ENCODE measurements around the gene COA6.

DNA sequence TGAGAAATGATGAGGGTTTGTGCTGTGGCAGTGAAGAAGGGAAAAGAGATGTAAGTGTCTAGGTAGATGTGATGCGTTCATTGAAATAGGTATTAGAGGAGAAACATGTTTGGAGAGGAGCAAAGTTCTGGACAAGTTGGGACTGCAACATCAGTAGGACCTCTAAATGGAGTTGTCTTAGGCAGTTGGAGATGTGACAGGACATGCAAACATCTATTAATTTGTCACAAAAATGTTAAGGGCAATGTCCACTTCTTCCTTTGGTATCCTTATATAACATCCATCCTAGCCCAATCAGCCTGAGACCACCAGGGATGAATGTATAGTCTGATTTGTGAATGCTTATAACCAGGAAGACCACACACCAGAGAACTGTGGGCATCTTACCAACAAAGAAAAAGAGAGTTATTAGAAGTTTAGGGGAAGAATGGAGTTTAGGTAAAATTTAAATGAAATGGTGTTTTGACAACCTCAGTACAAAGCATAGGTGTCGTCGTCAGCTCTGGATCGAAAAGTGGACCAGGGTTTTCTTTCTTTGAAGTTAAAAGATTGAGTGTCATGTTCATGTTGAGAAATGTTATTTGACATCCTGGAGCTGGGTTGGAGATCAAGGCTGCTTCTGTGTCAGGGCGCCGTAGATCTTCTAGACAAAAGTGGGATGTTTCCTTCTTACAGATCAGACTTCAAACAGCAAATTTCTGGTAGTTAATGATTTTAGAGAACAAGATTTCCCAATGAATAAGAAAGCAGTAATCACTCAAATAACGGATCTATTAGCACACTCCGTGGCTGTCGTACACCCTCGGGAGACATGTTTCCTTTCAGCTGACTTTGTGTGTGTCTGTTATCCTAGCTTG, 8.7 kb downstream of the COA6 start:
- no peak for TF ChIP-seq EP300 (IDR thresholded peaks at IDR 0.05)
- TF ChIP-seq, protein P1, sequence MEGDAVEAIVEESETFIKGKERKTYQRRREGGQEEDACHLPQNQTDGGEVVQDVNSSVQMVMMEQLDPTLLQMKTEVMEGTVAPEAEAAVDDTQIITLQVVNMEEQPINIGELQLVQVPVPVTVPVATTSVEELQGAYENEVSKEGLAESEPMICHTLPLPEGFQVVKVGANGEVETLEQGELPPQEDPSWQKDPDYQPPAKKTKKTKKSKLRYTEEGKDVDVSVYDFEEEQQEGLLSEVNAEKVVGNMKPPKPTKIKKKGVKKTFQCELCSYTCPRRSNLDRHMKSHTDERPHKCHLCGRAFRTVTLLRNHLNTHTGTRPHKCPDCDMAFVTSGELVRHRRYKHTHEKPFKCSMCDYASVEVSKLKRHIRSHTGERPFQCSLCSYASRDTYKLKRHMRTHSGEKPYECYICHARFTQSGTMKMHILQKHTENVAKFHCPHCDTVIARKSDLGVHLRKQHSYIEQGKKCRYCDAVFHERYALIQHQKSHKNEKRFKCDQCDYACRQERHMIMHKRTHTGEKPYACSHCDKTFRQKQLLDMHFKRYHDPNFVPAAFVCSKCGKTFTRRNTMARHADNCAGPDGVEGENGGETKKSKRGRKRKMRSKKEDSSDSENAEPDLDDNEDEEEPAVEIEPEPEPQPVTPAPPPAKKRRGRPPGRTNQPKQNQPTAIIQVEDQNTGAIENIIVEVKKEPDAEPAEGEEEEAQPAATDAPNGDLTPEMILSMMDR (IDR thresholded peaks at IDR 0.05), result no peak

Data from stomach (tissue), 4 donors.